ENCODE data around the gene EIF3K. TPM values are rescaled to one million over a fixed set of nuclear protein-coding genes. Genes with fewer than 3 reads are reported as not detected.
"Not testable (repeated sequence)": the region's sequence is repeated elsewhere in the genome, so short reads cannot be mapped to it uniquely, and the experiment has no call there.

Gene EIF3K
- total RNA-seq, 1 experiment from 2014 or later: 853 TPM

DNA sequence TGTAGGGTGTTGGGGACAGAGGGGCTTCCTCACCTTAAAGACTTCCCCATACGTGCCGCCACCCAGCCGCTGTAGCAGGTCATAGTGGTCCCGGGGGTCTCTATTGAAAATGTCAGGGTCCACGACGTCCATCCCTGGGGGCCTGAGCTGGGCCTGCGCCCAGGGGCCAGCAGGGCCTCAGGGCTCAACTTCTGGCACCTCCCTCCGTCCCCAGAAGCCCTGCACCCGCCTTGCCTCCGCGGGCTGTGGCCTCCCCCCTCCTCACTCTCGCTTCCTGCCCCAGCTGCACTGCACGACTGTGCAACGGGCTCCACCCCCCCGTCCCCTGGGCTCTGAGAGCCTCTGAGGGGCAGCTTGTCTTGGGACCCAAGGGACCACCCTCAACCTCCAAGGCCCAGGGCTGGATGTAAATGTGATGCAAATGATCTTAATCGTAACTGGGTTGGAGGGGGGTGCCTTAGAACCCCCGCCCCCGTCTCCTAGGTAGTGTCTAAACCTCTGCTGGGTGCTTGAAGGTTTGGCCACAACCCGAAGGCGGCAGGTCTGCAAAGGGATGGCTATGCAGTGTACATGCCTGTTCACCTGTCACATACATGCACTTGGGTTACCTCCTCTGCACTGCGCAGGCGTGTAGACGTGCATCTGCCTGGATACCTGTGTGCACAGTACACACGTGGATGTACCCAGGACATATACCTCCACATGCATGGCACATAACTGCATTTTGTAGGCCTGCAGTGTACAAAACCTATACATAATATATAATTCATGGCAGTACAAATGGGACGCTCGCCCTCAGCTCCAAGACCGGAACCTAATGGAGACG is 1.0 kb upstream of the EIF3K start, which contains the start of gene MAP4K1:
Gene MAP4K1 (minus strand): TSS at position 190 of the 826 bp plus-strand sequence. CDS start 58 bp downstream, at position 132.
- DNase-seq (ENCODE audit: low read depth): no peak

DNA sequence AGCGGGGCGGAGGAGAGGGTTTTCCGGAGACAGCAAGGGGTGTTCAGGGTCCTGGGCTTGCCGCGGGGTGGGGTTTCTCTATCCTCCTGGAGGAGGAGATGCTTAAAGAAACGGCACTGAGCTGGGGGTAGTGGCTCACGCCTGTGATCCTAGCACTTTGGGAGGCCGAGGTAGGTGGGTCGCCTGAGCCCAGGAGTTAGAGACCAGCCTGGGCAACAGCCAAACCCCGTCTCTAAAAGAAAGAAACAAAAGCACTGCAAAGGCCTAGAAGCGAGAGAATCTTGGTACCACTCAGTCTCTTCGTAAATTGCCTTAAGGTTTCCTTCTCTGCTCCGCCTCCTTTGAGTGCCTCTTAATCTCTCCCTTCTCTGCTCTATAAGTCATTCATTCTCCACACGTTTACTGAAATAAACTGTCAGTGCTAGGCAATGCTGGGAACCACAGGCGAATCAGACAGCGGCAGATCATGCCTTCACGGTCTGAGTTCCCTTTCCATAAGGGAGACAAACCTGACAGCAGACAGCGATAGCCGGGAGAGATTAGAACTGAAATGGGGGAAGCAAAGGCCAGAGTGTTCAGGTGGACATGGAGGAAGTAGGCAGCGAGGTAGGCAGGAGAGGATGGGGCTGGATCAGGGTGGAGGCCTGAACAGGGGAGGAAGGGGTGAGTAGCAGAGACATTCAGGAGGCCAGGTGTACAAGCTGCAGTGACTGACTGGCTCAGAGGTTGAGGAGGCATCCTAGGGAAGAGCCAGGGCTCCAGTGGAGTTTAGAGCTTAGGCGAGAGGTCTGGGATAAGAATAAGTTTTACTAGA is 580 bp downstream of the EIF3K start:
- DNase-seq (ENCODE audit: low read depth): no peak

DNA sequence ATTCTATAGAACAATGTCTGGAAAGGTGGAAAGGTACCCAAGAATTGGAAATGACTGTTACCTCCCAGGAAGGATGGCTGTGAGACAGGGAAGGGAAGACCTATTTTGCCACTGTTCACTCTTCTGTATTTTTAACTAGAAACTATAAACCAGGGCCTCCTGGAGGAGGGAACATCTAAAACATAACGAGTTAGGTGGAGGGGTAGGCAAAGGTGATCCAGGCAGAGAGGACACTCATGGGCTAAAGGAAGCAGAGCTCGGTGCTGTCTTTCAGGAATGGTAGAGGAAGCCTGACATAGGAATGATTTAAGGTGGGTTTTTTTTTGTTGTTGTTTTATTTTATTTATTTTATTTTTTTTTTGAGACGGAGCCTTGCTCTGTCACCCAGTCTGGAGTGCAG is 5.8 kb downstream of the EIF3K start:
- no peak for DNase-seq (ENCODE audit: low read depth)

DNA sequence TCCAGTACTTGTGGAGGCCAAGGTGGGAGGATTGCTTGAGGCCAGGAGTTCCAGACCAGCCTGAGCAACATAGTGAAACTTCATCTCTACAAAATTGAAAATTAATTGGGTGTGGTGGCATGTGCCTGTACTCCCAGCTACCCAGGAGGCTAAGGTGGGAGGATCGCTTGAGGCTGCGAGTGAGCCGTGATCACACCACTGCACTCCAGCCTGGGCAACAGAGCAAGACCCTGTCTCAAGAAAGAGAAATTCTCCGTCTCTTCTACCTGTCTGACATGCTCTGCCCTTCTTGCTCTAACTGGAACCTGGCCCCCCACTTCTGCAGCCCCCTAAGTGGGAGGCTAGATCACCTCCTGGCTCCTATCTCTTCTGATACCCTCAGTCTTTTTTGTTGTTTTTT is 7.4 kb downstream of the EIF3K start:
- no peak for DNase-seq (ENCODE audit: low read depth)

DNA sequence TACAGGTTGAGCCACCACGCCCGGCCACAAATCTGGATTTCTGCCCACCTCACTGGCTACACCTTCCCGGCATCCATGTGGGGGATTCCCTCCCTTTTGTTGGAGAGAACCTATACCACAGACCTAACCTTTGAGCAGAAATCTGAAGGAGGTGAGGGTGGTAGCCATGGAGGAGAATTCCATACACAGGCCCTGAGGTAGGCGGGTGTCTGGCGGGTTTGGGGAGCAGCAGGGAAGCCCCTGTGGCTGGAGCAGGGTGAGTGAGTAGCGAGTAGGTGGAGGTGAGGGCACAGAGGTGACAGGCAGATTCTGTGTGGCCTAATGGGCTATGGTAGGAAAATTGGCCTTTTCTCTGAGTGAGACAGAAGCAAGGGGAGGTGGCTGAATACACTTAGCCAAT is 10.6 kb downstream of the EIF3K start:
- DNase-seq (ENCODE audit: low read depth): no peak

DNA sequence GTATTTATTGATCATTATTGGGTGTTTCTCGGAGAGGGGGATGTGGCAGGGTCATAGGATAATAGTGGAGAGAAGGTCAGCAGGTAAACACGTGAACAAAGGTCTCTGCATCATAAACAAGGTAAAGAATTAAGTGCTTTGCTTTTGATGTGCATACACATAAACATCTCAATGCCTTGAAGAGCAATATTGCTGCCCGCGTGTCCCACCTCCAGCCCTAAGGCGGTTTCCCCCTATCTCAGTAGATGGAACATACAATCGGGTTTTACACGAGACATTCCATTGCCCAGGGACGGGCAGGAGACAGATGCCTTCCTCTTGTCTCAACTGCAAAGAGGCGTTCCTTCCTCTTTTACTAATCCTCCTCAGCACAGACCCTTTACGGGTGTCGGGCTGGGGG is 12.3 kb downstream of the EIF3K start:
- DNase-seq (ENCODE audit: low read depth): not testable (repeated sequence)

DNA sequence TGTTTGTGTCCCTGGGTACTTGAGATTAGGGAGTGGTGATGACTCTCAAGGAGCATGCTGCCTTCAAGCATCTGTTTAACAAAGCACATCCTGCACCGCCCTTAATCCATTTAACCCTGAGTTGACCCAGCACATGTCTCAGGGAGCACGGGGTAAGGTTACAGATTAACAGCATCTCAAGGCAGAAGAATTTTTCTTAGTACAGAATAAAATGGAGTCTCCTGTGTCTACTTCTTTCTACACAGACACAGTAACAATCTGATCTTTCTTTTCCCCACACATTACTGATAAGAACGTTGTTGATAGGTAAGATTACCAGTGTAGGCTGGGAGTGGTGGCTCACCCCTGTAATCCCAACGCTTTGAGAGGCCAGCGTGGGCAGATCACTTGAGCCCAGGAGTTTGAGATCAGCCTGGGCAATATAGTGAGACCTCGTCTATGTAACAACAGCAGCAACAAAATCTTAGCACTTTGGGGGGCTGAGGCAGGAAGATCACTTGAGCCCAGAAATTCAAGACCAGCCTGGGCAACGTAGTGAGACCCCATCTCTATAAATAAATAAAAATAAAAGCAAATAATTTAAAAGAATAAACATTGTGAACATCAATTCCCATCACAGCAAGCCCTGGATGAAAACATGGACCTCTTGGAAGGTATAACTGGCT is 13.0 kb downstream of the EIF3K start:
- not testable (repeated sequence) for DNase-seq (ENCODE audit: low read depth)

DNA sequence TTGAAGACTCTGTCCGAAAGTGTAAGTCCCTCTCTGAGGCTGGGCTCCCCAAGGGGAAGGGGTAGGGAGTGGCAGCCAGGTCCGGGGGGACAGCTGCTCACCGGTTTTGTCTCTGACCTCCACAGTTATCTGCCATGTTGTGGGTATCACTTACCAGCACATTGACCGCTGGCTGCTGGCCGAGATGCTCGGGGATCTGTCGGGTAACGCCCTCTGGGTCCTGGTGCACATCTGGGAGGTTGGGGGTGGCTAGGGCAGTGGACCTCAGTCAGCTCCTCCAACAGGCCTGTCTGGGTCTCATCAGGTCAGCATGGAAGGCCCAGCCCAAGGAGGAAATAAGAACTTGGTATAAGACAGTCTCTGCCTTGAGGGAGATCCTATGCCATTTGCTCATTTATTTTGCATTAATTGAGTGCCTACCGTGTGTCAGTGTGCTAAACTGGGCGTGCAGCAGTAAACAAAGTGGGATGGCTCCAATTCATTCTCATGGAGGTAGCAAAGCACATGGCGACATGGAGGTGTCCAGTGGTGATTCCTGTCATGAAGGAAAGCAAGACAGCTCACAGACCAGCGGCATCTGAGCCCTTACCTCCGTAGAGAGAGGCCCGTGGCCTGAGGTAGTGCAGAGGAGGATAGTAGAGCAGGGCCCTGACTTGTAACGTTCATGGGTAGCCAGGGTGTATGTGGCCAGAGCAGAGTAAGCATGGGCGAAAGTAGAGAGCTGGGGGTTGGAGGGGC is 13.7 kb downstream of the EIF3K start:
- no peak for DNase-seq (ENCODE audit: low read depth)

DNA sequence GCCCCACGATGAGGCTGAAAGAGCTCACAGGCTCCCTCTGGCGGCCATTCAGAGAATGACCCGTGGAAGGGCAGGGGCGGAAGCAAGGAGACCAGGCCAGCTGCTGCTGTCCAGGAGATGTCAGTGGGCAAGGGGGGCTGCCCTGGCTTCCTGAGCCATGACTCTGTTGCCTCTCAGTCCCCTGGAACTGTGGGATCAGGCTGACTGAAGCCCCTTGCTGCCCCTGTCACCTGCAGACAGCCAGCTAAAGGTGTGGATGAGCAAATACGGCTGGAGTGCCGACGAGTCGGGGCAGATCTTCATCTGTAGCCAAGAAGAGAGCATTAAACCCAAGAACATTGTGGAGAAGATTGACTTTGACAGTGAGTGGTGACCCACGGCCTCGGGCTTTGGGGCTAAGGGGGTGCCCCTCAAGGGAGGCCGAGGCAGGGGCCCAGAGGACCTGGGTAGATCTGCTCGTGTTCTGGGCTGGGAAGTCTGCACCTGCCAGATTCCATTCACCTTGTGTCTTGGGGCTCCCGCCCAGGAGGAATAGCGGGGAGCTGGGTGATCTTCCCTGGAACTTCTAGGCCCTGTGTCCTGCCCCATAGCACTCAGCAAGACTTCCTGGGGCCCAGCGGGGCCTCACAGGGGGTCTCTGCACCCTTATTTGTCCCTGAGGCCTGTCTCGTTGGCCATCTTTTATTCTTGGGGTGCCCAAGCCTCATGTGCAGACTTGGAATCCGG is 15.9 kb downstream of the EIF3K start:
- peak; percentile 67 for DNase-seq (ENCODE audit: low read depth)

DNA sequence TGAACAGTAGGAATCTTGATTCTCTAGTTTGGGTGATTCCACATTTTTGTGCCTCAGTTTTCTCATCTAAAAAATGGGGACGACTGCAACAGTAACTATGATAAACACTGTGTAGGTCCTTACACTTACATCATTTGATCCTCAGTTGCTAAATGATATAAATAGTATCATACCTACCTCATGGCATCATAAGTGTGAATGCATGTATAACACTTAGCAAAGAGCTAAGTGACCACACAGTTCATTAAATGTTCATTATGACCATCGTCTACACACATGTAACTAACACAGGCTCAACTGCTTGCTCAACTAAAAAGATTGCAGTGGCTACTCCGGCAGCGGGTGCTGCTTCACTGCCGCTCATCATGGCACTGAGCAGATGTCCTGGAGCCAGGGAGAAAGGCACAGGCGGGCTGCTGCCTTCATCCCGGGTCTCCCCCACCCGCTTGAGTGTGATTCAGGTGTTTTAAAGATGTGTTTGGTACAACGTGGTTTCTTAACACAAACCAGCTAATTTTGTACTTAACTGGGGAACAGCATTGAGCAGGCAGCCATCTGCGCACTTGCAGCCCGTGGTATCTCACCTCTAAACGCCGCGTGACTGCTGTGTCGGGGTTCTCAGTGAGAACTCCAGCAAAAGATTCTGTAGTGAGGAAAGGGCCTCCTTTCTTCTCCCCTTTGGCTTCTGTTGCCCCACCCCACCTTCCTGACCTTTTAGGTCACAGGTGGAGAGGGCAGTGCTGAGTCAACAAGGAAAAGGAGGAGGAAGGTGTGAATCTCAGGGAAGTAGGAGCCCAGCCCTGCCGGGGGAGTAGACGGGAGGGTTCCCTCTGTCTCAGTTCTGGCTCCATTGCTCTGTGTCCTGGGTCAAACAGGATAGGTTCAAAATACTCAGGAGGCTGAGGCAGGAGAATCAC is 16.8 kb downstream of the EIF3K start:
- DNase-seq (ENCODE audit: low read depth): no peak

DNA sequence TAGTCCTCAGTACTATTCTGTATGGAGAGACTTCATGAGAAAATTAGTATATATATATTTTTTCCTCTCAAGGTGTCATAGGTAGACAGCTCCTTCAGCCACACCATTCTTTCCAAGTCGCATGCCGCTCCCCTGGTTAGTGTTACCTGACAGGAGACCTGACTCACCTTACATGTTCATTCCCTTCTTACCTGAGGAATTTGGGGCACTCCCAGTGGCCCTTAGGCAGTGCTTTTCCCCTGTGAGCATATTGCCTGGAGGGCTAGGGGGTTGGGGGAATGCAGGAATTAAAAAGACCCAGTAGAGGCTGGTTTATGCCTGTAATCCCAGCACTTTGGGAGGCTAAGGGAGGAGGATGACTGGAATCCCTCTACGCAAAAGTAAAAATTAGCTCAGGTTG is 19.5 kb downstream of the EIF3K start:
- no peak for DNase-seq (ENCODE audit: low read depth)

DNA sequence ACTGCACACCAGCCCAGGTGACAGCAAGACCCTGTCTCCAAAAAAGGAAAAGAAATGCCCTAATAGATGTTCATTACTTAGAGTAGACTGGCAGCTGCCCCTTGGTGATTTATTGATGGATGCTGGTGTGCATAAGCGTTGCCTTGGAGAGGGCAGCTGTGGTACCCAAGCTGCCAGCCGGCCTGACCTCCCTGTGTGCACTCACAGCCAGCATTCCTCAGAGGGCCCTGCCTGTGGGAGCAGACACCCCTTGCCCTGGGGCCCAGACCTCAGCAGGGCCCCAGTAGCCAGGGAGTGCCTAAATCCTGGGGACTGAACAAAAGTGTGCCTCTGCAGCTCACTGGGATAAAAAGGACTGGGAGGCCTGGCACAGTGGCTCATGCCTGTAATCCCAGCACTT is 20.7 kb downstream of the EIF3K start:
- DNase-seq (ENCODE audit: low read depth): no peak

DNA sequence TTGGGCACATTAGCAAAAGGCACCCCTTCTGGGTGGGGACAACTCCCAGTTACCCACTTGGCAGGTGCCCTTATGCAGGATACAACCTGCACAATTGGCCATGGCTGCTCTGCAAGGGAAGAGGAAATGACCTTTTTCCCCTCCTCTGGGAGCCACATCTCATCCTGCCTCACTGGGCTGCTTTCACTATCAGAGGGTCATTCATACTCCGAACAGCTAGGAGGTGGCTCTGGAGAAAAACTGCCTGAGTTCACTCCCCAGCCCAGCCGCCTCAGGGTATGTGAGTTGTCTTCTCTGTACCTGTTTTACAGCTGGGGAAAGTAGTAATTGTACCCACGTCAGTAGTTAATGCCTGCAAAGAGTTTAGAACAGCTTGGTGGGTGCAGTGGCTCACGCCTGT is 21.4 kb downstream of the EIF3K start:
- no peak for DNase-seq (ENCODE audit: low read depth)

DNA sequence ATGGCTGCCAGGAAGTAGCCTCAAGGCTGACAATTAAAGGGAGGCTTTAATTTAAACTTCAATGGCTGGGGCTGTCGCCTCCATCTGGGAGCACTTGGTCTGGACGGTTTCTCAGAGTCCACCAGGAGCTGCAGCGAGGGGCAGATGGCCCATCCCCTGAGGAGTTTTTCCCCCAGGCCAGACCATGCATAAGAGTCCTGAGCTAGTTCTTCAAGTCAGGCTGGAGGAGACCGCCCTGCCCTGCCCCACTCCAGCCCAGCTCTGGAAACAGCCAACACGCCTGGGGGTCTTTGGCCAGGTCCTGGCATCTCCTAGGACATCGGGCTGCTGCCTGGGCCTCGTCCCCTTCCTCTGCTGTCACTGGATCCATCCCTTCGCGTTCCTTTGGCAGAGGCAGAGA is 23.2 kb downstream of the EIF3K start:
- no peak for DNase-seq (ENCODE audit: low read depth)

DNA sequence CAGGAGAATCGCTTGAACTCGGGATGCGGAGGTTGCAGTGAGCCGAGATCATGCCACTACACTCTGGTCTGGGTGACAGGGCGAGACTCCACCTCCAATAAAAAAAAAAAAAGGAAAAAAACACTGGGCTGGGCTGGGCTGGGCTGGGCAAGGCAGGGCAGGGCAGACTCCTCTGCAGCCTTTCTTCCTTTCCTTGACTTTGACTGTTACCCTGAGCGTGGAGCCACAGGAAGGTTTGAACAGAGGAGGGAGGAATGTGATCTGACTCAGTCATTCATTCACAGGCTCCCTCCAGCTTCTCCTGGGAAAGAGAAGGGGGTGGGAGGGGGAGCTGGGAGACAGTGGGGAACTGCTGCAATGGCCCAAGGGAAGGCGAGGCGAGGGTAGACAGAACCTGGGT is 25.7 kb downstream of the EIF3K start:
- DNase-seq (ENCODE audit: low read depth): no peak

DNA sequence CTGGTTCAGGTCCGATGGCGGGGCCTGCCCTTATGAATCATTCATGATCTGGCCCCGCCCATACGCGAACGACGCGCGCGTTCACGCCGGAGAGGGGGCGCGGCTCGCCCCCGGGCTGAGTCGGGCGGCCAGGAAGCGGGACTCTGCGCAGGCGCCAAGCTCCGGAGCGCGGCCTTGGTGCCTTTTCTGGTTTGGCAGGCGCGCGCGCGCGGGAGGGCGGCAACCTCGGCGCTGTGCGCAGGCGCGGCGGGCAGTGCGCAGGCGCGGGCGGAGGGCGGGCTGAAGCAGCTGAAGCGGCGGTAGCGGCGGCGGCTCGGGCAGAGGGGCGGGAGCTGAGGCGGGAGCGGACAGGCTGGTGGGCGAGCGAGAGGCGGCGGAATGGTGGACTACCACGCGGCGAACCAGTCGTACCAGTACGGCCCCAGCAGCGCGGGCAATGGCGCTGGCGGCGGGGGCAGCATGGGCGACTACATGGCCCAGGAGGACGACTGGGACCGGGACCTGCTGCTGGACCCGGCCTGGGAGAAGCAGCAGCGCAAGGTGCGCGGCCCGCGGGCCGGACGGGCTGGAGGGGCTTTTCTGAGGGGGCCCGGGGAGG is 28.5 kb downstream of the EIF3K start, which contains the start of gene ACTN4:
Gene ACTN4 (plus strand): TSS at position 282 of the 598 bp plus-strand sequence. CDS start 97 bp downstream, at position 379.
- peak; percentile 99 for DNase-seq (ENCODE audit: low read depth)

DNA sequence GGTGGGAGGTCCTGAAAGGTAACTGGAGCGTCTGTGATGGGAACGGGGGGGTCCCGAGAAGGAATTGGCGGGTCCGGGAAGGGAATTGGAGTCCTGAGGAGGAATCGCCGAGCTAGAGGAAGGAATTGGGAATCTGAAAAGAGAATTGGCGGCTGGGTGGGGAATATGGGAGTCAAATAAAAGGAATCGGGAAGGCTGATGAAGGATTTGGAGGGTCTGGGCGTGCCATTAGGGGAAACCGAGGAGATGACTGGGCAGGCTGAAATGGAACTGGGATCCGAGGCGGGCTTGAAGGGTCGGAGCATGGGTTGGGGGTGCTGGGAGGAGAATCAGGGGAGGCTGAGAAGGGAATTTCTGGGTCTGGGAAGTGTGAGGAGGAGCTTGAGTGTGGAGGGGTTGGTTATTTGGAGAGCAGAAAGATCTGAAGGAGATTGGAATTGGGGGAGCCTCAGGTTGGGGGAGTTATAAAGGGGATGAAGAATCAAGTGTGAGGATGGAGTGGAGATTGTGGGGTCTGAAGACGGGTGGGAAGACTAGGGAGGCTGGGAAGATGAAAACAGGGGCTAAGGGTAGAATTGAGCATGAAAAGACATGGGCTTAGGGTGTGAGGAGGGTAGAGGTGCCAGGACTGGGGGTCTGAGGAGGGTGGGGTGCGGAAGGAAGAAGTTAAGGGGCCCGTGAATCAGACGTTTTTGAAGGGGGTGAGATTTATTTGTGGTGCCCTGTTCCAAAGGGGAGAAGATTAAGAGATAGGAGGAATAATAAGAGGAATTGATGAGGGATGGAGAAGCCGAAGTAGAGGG is 29.2 kb downstream of the EIF3K start:
- DNase-seq (ENCODE audit: low read depth): no peak

DNA sequence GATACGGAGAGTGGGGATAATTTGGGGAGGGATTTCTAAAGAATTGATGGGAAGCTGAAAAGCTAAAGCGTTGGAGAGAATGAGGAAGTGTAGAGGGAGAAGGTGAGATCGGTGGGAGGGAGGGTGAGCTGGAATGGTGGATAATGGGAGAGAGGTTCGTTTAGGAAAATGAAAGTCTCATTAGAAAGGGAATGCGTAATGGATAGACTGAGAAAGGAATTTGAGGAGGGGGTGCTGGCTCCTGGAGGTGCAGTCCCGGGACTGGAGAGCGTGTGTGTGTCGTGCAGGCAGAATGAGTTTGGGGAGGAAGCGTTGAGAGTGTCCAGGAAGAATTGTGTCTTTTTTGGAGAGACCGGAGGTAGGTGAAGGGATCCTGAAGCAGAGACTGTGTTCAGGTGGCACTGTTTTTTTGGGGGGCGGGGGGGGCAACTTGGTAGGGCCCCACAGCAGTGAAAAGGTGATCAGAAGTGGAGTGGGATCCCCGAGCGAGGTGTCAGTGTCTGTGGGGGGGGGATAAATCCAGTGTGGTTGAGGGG is 29.8 kb downstream of the EIF3K start:
- no peak for DNase-seq (ENCODE audit: low read depth)
